SK-N-SH treated with all-trans-retinoic acid at 6 μM for 48 hours (cell line): ENCODE data around the gene SMIM13.

ENCODE experiments used
- ATAC-seq: fragments of 200-7000 bp; cut with Tn5 transposase; 3 replicates; pipeline ENCODE4 v1.9.1; 2020; ENCODE audit warnings: mild to moderate bottlenecking, moderate library complexity
- ARNTL ChIP-seq: fragments of 450-650 bp; formaldehyde crosslinking; IDR thresholded peaks from 2 replicates; pipeline ENCODE4 v1.5.0; 2020; ENCODE audit warnings: low read depth, mild to moderate bottlenecking, moderate library complexity, borderline replicate concordance
- CSDC2 ChIP-seq: fragments of 250-450 bp; sonication (Bioruptor Pico); IDR thresholded peaks from 2 replicates; pipeline ENCODE4 v1.5.0; 2020; ENCODE audit warnings: mild to moderate bottlenecking, moderate library complexity
- OSR1 ChIP-seq: fragments of 250-450 bp; sonication (Bioruptor Pico); IDR thresholded peaks from 2 replicates; pipeline ENCODE4 v1.8.0; 2022; ENCODE audit warnings: moderate library complexity, mild to moderate bottlenecking, inconsistent platforms
- POU6F1 ChIP-seq: fragments of 250-450 bp; sonication (Bioruptor Pico); IDR thresholded peaks from 2 replicates; pipeline ENCODE4 v1.8.0; 2021; ENCODE audit warnings: low read depth, mild to moderate bottlenecking, moderate library complexity, borderline replicate concordance
- RARB ChIP-seq: fragments of 250-450 bp; sonication (Bioruptor Pico); IDR thresholded peaks from 2 replicates; pipeline ENCODE4 v1.8.0; 2021; ENCODE audit warnings: mild to moderate bottlenecking, moderate library complexity
- SNAI2 ChIP-seq: fragments of 250-450 bp; sonication (Bioruptor Pico); IDR thresholded peaks from 2 replicates; pipeline ENCODE4 v1.5.0; 2020; ENCODE audit warnings: mild to moderate bottlenecking, moderate library complexity
- TCF4 ChIP-seq: fragments of 250-450 bp; sonication (Bioruptor Pico); IDR thresholded peaks from 2 replicates; pipeline ENCODE4 v1.8.0; 2021; ENCODE audit warnings: mild to moderate bottlenecking, moderate library complexity, borderline replicate concordance
- TOX ChIP-seq: fragments of 250-450 bp; sonication (Bioruptor Pico); IDR thresholded peaks from 2 replicates; pipeline ENCODE4 v1.8.0; 2021; ENCODE audit warnings: mild to moderate bottlenecking, moderate library complexity, borderline replicate concordance
- TSHZ2 ChIP-seq: fragments of 250-450 bp; sonication (Bioruptor Pico); IDR thresholded peaks from 2 replicates; pipeline ENCODE4 v1.5.0; 2020; ENCODE audit warnings: mild to moderate bottlenecking, moderate library complexity
- ZFP30 ChIP-seq: fragments of 450-650 bp; formaldehyde crosslinking; IDR thresholded peaks from 2 replicates; pipeline ENCODE4 v1.5.0; 2022; ENCODE audit warnings: mild to moderate bottlenecking, moderate library complexity
- ZNF565 ChIP-seq: fragments of 450-650 bp; formaldehyde crosslinking; conservative IDR thresholded peaks from 2 replicates; pipeline ENCODE4 v1.5.0; 2020; ENCODE audit warnings: low read depth, mild to moderate bottlenecking, moderate library complexity
- ZNF70 ChIP-seq: fragments of 450-650 bp; formaldehyde crosslinking; IDR thresholded peaks from 2 replicates; pipeline ENCODE4 v1.5.0; 2020; ENCODE audit warnings: mild to moderate bottlenecking, moderate library complexity
- ZNF8 ChIP-seq: fragments of 450-650 bp; formaldehyde crosslinking; IDR thresholded peaks from 2 replicates; pipeline ENCODE4 v1.5.0; 2020; ENCODE audit warnings: mild to moderate bottlenecking, moderate library complexity

SMIM13 gene

DNA sequence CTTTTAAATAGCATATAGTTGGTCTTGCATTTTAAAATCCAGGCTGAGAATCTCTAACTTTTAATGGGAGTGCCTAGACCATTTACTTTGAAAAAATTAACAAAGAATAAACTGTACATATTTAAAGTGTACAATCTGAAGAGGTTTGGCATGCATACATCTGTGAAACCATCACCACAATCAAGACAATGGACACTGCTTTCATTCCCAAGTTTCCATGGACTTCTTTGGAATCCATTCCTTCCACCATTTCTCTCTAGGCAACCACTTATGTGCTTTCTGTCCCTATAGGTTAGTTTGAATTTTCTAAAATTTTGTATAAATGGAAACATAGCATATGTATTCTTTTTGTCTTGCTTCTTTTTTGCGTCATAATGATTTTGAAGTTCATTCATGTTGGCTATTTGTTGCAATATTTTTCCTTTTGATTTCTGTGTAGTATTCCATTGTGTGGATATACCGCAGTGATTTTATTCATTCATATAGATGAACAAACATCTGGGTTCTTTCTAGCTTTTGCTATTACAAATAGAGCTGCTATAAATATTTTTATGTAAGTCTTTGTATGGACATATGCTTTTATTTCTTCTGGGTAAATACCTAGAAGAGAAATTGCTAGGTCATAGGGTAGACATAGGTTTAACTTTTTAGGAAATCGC is 88.0 kb downstream of the SMIM13 start:
- TF ChIP-seq POU6F1 (CRISPR knock-in tag) = no peak
- TF ChIP-seq TCF4 (CRISPR knock-in tag) = no peak
- TF ChIP-seq ZNF70 (CRISPR knock-in tag) = no peak
- peak; percentile 98 for TF ChIP-seq ZNF8 (CRISPR knock-in tag)
- no peak for ATAC-seq

- no peak for ATAC-seq
- no peak for TF ChIP-seq TOX
- TF ChIP-seq ZFP30 (CRISPR knock-in tag) = no peak
These were observed 90.2 kb downstream of the SMIM13 start for GRCh38 chr6:11183761-11184362.

DNA sequence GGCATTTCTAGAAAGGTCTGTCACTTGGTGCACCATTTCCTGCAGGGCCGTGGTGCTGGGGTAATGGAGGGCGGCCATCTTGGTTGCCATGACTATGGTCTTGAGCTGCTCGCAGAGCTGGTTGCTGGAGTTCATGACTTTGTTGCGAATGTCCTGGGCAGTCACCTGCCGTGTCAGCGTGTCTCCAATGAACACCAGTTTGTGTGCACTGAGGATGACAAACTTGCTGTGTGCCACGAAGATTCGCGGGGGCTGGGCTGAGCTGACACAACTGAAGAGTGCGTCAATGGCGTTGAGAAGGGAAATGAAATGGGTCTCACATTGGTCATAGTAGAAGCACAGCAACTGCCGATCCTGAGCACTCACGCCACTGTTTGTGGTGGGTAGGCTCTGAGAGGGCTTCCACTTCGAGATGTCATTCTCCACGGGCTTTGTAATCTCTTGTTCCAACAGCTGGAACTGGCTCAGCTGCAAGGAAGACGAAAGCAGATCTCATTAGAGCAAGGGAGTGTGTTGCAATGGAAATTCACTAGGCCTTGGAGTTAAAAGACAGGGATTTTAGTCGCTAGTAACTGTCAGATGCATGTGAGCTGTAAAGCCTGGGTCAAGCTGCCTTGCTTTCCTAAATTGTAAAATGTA is 91.7 kb downstream of the SMIM13 start:
- TF ChIP-seq SNAI2 (no peak), ARNTL (CRISPR knock-in tag) (no peak)
- TF ChIP-seq, all 23 proteins: peak for 0
- no peak for ATAC-seq

DNA sequence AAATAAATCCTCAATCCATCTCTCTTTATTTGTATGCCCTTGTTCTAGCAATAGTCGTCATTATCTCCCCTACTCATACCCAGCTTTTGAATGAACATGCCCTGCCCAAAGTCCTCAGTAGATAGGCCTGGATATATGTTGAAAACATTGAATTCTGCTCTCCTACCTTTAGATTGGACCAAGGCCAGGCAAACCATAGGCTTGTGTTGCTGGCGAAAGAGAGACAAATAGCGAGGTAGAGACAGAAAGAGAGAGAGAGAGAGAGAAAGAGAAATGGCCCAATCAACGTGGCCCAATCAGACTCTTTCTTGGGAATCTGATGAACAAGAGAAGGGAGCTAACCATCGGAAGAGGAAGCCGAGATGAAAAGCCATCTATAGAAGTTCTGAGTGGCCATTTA is 93.7 kb downstream of the SMIM13 start:
- no peak for ATAC-seq
- TF ChIP-seq ZNF70 (CRISPR knock-in tag) = no peak
- TF ChIP-seq ARNTL (CRISPR knock-in tag) = no peak
- TF ChIP-seq TOX = no peak
- no peak for TF ChIP-seq RARB (CRISPR knock-in tag)
- no peak for TF ChIP-seq CSDC2 (CRISPR knock-in tag)
- TF ChIP-seq ZFP30 (CRISPR knock-in tag) = no peak
- TF ChIP-seq ZNF565 (CRISPR knock-in tag) = no peak
- TF ChIP-seq OSR1 (CRISPR knock-in tag) = no peak
- no peak for TF ChIP-seq TSHZ2 (CRISPR knock-in tag)
